Psoas muscle (tissue), 8 donors: ENCODE results near the gene RSU1. TPM values are rescaled to one million over a fixed set of nuclear protein-coding genes. Genes with fewer than 3 reads are reported as not detected.

Source experiments
- ATAC-seq, 4 donors: fragments of 200-7000 bp; cut with Tn5 transposase; one replicate each; pipeline ENCODE4 v1.9.1; 2020; ENCODE audit warnings: moderate library complexity in 3 of 4, mild to moderate bottlenecking in 2 of 4
- DNase-seq, 2 donors: peaks; one replicate each; pipeline ENCODE4 v3.0.0-alpha.2; 2020
- H3K27ac ChIP-seq: fragments of 200-600 bp; one replicate; pipeline ENCODE4 v1.8.0; 2022
- H3K27me3 ChIP-seq, 3 donors: fragments of 200-600 bp in 1 of 3; one replicate each; pipeline versions ENCODE4 v1.6.1 to v1.8.0; 2013 to 2022; ENCODE audit warnings: low read length in 2 of 3, mild to moderate bottlenecking in 2 of 3, moderate library complexity in 1 of 3; ENCODE audit not compliant: insufficient read depth in 3 of 3
- H3K36me3 ChIP-seq, 2 donors: fragments of 200-600 bp in 1 of 2; one replicate each; pipeline versions ENCODE4 v1.6.1 to v1.8.0; 2013 to 2022; ENCODE audit warnings: low read depth in 1 of 2, mild to moderate bottlenecking in 1 of 2, moderate library complexity in 1 of 2; ENCODE audit not compliant: insufficient read depth in 1 of 2
- H3K4me1 ChIP-seq: fragments of 200-600 bp; one replicate; pipeline ENCODE4 v1.8.0; 2022
- H3K4me3 ChIP-seq: fragments of 200-600 bp; one replicate; pipeline ENCODE4 v1.8.0; 2022; ENCODE audit warnings: mild to moderate bottlenecking
- H3K9me3 ChIP-seq: fragments of 200-600 bp; one replicate; pipeline ENCODE4 v1.8.0; 2022
- WGBS, 3 donors: extraction: QIAGEN DNeasy Blood & Tissue Kit; methylation state at CpG; one replicate each; pipeline versions ENCODE4 v1.1.6 to v1.1.7; 2013; 5-methylcytosine and 5-hydroxymethylcytosine counted together
- intact Hi-C, 2 donors: fragments of 100-400 bp; cut with DNase I; formaldehyde crosslinking; loops; one replicate each; pipeline versions ENCODE4 v1.11.0 to v1.14.2; 2022
- polyA plus RNA-seq, 3 donors: library from polyadenylated mRNA; stranded (reverse); fragments of 200-250 nt; gene quantifications; one replicate each; pipeline ENCODE4 v1.2.3, GENCODE V29; 2013
- total RNA-seq, 4 donors: library from RNA; stranded (reverse); fragmentation: NEBNext Ultra II Directional in 2 of 4; extraction: Animal tissue kit (Norgen Biotek cat#: 25700) in 2 of 4; gene quantifications; one replicate each; pipeline versions ENCODE4 v1.2.1 to v1.2.4, GENCODE V29; 2021 to 2023
- TF ChIP-seq, protein P1 (sequence below): fragments of 200-600 bp; IDR thresholded peaks from one replicate; pipeline ENCODE4 v1.8.0; 2022; ENCODE audit warnings: antibody characterized with exemption
- donor health status: healthy with polysubstance abuse.
- donor health status: DM: no; HTN: no; CAD: no; lungs with moderate emphysema.
- donor health status: Bipolar disorder and iron deficiency.
- donor health status: healthy.
- donor health status: DM: yes; HTN: yes; CAD: no.
- donor health status: DM: no; HTN: no; CAD: no.
- donor health status: DM: no; HTN: no; CAD: no.
- donor health status: DM: yes; HTN: yes; CAD: no.

RSU1 gene
- total and polyA plus RNA-seq, 7 donors: 19.7 to 43.2 (median 29.0) TPM

DNA sequence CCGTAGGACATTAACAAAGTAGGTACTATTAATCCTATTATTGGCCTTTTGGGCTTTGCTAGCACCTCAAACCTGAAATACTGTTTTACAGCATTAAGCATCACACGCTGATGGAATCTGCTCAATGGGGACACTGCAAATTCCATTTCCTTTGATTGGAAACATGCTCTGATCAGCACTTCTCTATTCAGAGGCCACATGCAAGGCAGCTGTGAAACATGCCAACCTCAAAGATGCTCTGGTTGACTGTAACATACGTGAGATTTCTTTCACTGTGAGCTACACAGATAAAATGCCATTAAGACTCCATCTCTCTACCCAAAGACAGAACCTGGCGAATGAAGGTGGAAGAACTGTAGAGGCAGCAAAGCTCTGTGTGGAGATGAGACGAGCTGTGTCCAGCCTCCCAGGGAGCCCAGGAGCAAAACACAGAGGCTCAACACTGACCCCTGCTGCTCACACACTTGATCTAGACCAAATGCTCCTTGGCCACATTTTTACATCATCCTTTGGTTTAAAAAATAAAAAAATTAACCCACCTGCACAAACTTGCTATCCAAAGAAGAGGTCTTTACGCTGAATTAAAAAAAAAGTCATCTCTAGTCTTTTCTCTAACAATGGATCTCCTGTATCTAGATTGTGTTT lies 8.0 kb downstream of the RSU1 start:
- no peak overlapping the region for H3K27ac ChIP-seq
- no peaks in the 10 kb centered on the region for H3K9me3 ChIP-seq
- 69 to 79% (median 78%) methylated on average over 6 of the region's 6 CpGs for WGBS, 3 donors
- H3K36me3 ChIP-seq: peaks cover 0 to 3% of the 10 kb centered on the region in 2 donors
- DNase-seq (peak in 1 of 2 donors; percentile 23), ATAC-seq (peak; percentile 52 to 81 (median 78))
- H3K4me3 ChIP-seq: no peak overlapping the region
- TF ChIP-seq, protein P1, sequence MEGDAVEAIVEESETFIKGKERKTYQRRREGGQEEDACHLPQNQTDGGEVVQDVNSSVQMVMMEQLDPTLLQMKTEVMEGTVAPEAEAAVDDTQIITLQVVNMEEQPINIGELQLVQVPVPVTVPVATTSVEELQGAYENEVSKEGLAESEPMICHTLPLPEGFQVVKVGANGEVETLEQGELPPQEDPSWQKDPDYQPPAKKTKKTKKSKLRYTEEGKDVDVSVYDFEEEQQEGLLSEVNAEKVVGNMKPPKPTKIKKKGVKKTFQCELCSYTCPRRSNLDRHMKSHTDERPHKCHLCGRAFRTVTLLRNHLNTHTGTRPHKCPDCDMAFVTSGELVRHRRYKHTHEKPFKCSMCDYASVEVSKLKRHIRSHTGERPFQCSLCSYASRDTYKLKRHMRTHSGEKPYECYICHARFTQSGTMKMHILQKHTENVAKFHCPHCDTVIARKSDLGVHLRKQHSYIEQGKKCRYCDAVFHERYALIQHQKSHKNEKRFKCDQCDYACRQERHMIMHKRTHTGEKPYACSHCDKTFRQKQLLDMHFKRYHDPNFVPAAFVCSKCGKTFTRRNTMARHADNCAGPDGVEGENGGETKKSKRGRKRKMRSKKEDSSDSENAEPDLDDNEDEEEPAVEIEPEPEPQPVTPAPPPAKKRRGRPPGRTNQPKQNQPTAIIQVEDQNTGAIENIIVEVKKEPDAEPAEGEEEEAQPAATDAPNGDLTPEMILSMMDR: peak; percentile 57
- intact Hi-C loops: loop anchor here in 1 of 2 donors (10.0 kb wide), 1 partner anchor 904 kb away; no protein-coding TSS in a partner anchor
- peaks cover 6% of the 10 kb centered on the region for H3K4me1 ChIP-seq
- H3K27me3 ChIP-seq: no peaks in the 10 kb centered on the region

DNA sequence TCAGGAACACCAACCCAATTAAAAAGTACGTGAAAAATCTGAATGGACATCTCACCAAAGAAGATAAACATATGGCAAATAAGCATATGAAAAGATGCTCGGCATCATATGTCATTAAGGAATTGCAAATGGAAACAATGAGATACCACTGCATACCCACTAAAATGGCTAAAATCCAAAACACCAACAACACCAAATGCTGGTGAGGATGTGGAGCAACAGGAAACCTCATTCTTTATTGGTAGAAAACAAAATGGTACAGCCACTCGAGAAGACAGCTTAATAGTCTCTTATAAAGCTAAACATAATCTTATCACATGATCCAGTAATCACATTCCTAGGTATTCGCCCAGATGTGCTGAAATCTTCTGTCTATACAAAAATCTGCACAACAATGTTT lies 13.1 kb downstream of the RSU1 start:
- no peaks in the 10 kb centered on the region for H3K27me3 ChIP-seq
- 87 to 96% (median 87%) methylated on average over 4 of the region's 4 CpGs for WGBS, 3 donors
- peaks cover 35% of the 10 kb centered on the region for H3K4me1 ChIP-seq
- no peak overlapping the region for H3K4me3 ChIP-seq
- no peaks in the 10 kb centered on the region for H3K9me3 ChIP-seq
- intact Hi-C loops: loop anchor here in 1 of 2 donors (10.0 kb wide), 1 partner anchor 899 kb away; no protein-coding TSS in a partner anchor
- peaks cover 0 to 3% of the 10 kb centered on the region in 2 donors for H3K36me3 ChIP-seq
- no peak for ATAC-seq
- TF ChIP-seq, protein P1: no peak
- no peak for DNase-seq
- no peak overlapping the region for H3K27ac ChIP-seq

DNA sequence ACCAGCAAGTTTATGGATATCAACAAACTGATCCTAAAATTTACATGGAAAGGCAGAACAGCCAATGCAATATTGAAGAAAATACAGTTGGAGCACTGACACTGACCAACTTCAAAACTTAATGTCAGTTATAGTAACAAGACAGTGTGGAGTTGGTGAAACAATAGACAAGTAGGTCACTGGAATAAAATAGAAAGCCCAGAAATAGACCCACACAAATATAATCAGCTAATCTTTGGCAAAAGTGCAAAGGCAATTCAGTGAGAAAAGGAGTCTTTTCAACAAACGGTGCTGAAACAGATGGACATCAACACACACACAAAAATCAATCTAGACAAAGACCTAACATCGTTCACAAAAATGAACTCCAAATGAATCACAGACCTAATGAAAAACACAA lies 13.8 kb downstream of the RSU1 start:
- peaks cover 37% of the 10 kb centered on the region for H3K4me1 ChIP-seq
- ATAC-seq (peak in 2 of 4 donors; percentile 59 to 65), DNase-seq (no peak)
- intact Hi-C loops: loop anchor here in 1 of 2 donors (10.0 kb wide), 1 partner anchor 899 kb away; no protein-coding TSS in a partner anchor
- 27 to 37% (median 32%) methylated on average over 2 of the region's 2 CpGs for WGBS, 3 donors
- no peaks in the 10 kb centered on the region for H3K27me3 ChIP-seq
- TF ChIP-seq, protein P1: no peak
- peak overlapping the region; percentile 28 for H3K27ac ChIP-seq
- no peak overlapping the region for H3K4me3 ChIP-seq
- H3K9me3 ChIP-seq: no peaks in the 10 kb centered on the region
- peaks cover 0 to 3% of the 10 kb centered on the region in 2 donors for H3K36me3 ChIP-seq

DNA sequence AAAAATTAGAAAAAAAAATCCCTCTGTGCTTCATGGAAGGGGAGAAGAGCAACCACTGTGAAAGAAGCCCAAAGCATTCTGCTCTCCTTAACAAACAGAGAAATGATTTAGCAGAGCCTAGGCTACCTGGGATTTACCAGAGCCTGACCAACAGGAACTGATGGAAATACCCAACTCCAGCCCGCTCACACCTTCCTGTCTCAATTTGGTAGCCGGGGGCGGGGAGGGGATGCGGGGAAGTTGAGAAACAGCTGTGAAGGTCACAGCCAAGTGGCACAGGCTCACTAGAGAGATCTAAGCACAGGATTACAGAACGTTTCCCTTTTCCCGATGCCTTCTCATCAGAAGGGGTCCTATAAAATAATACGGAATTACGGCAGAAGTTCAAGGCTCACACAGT lies 17.6 kb downstream of the RSU1 start:
- peak in 3 of 4 donors; percentile 59 to 71 (median 63) for ATAC-seq
- Histone ChIP-seq H3K4me3 (no peak overlapping the region), H3K36me3 (peaks cover 0 to 3% of the 10 kb centered on the region in 2 donors), H3K4me1 (peaks cover 37% of the 10 kb centered on the region), H3K9me3 (no peaks in the 10 kb centered on the region), H3K27me3 (no peaks in the 10 kb centered on the region), H3K27ac (no peak overlapping the region)
- TF ChIP-seq, protein P1: no peak
- WGBS, 3 donors: 35 to 39% (median 36%) methylated on average over 8 of the region's 8 CpGs
- intact Hi-C loops: loop anchor here in 1 of 2 donors (10.0 kb wide), 1 partner anchor 895 kb away; no protein-coding TSS in a partner anchor
- peak in 1 of 2 donors; percentile 25 for DNase-seq
